HL-60 (cell line): Measurements from ENCODE around the gene STK40.

Experiments
- DNase-seq, 2 experiments: peaks; one replicate each; pipeline ENCODE4 v3.0.0-alpha.2; 2010 to 2020; ENCODE audit warnings: low read depth in 1 of 2, low spot score in 1 of 2
- H3K27ac ChIP-seq: fragments of 250-450 bp; sonication (Bioruptor Pico); replicated peaks from 2 replicates; pipeline ENCODE4 v1.5.1; 2020; ENCODE audit warnings: mild to moderate bottlenecking, moderate library complexity
- H3K27me3 ChIP-seq: fragments of 250-450 bp; sonication (Bioruptor Pico); 2 replicates; pipeline ENCODE4 v1.5.1; 2021; ENCODE audit warnings: mild to moderate bottlenecking, moderate library complexity; ENCODE audit not compliant: insufficient read depth, poor library complexity, severe bottlenecking
- H3K4me3 ChIP-seq: replicated peaks from 2 replicates; pipeline ENCODE4 v1.5.1; 2011; ENCODE audit warnings: mild to moderate bottlenecking, control low read depth, low read length; ENCODE audit not compliant: insufficient read depth
- CTCF ChIP-seq: IDR thresholded peaks from one replicate; pipeline ENCODE4 v1.5.1; 2011; ENCODE audit warnings: low read length, control low read depth, inconsistent platforms; ENCODE audit not compliant: insufficient read depth
- GABPA ChIP-seq: IDR thresholded peaks from 2 replicates; pipeline ENCODE4 v1.6.1; 2012; ENCODE audit warnings: low read depth
- POLR2AphosphoS5 ChIP-seq: IDR thresholded peaks from 2 replicates; pipeline ENCODE4 v1.6.1; 2012; ENCODE audit warnings: low read depth
- REST ChIP-seq: IDR thresholded peaks from 2 replicates; pipeline ENCODE4 v1.6.1; 2012; ENCODE audit warnings: low read depth; ENCODE audit not compliant: insufficient replicate concordance
- SPI1 ChIP-seq: IDR thresholded peaks from 2 replicates; pipeline ENCODE4 v1.6.1; 2012; ENCODE audit warnings: low read depth, mild to moderate bottlenecking, borderline replicate concordance

The STK40 gene

GRCh38 chr1:36322041-36322785 is 63.5 kb downstream of the STK40 start:
- no peak for TF ChIP-seq SPI1
- no peak for TF ChIP-seq GABPA
- no peak for TF ChIP-seq CTCF
- no peak for TF ChIP-seq POLR2AphosphoS5
- no peak for TF ChIP-seq REST
- Histone ChIP-seq H3K4me3 (no peak overlapping the region), H3K27ac (no peak overlapping the region), H3K27me3 (peaks cover 9% of the 10 kb centered on the region)
- DNase-seq, result no peak

GRCh38 chr1:36321119-36321951 is 64.4 kb downstream of the STK40 start:
- peak in 1 of 2 experiments; percentile 50 for DNase-seq
- no peak overlapping the region for H3K27ac ChIP-seq
- H3K27me3 ChIP-seq, result peaks cover 9% of the 10 kb centered on the region
- no peak overlapping the region for H3K4me3 ChIP-seq
- no peak for TF ChIP-seq REST
- no peak for TF ChIP-seq CTCF
- no peak for TF ChIP-seq GABPA
- TF ChIP-seq SPI1, result peak; percentile 55; the same call in 1 of the 2 replicates
- no peak for TF ChIP-seq POLR2AphosphoS5

- DNase-seq, result no peak
- Histone ChIP-seq H3K27ac (no peak overlapping the region), H3K4me3 (no peak overlapping the region), H3K27me3 (peaks cover 9% of the 10 kb centered on the region)
- TF ChIP-seq SPI1 (no peak), GABPA (no peak), POLR2AphosphoS5 (no peak), REST (no peak), CTCF (no peak)
Observed at GRCh38 chr1:36320767-36321118, 65.0 kb downstream of the STK40 start.
